Endodermal cell (in vitro differentiated cells): ENCODE results near the gene LIPI. TPM values are rescaled to one million over a fixed set of nuclear protein-coding genes. Genes with fewer than 3 reads are reported as not detected.
"Not testable (repeated sequence)": the region's sequence is repeated elsewhere in the genome, so short reads cannot be mapped to it uniquely, and the experiment has no call there.

Source experiments
- DNase-seq: peaks from one replicate; pipeline ENCODE4 v3.0.0-alpha.2; 2017
- H3K27ac ChIP-seq: 2 replicates; pipeline ENCODE4 v1.5.1; 2013; ENCODE audit warnings: mild to moderate bottlenecking, low read depth, low read length, moderate library complexity
- H3K27me3 ChIP-seq: 2 replicates; pipeline ENCODE4 v1.6.1; 2013; ENCODE audit warnings: mild to moderate bottlenecking, low read length, moderate library complexity; ENCODE audit not compliant: insufficient read depth, control insufficient read depth, poor library complexity, severe bottlenecking
- H3K36me3 ChIP-seq: 2 replicates; pipeline ENCODE4 v1.7.0; 2013; ENCODE audit warnings: mild to moderate bottlenecking, low read length, moderate library complexity; ENCODE audit not compliant: control insufficient read depth, insufficient read depth
- H3K4me1 ChIP-seq: one replicate; pipeline ENCODE4 v1.7.0; 2013; ENCODE audit warnings: low read length; ENCODE audit not compliant: control insufficient read depth, insufficient read depth
- H3K4me3 ChIP-seq: 2 replicates; pipeline ENCODE4 v1.5.1; 2013; ENCODE audit warnings: mild to moderate bottlenecking, low read length, moderate library complexity
- H3K9ac ChIP-seq: 2 replicates; pipeline ENCODE4 v1.6.1; 2013; ENCODE audit warnings: mild to moderate bottlenecking, low read length, moderate library complexity; ENCODE audit not compliant: poor library complexity, severe bottlenecking; ENCODE audit errors: extremely low read depth
- H3K9me3 ChIP-seq: 2 replicates; pipeline ENCODE4 v1.6.1; 2013; ENCODE audit warnings: mild to moderate bottlenecking, low read length, moderate library complexity; ENCODE audit not compliant: control insufficient read depth
- H3K27ac Mint-ChIP-seq: 2 replicates; pipeline ENCODE4 v1.8.0; 2020; ENCODE audit warnings: mixed read lengths
- H3K27me3 Mint-ChIP-seq: 2 replicates; pipeline ENCODE4 v1.8.0; 2021; ENCODE audit warnings: mild to moderate bottlenecking, mixed read lengths; ENCODE audit not compliant: insufficient read depth
- H3K36me3 Mint-ChIP-seq: 2 replicates; pipeline ENCODE4 v1.8.0; 2020; ENCODE audit warnings: low read depth, mixed read lengths
- H3K4me1 Mint-ChIP-seq: 2 replicates; pipeline ENCODE4 v1.8.0; 2020; ENCODE audit warnings: mixed read lengths
- H3K4me3 Mint-ChIP-seq: 2 replicates; pipeline ENCODE4 v1.8.0; 2020; ENCODE audit warnings: mild to moderate bottlenecking, moderate library complexity, mixed read lengths
- H3K9me3 Mint-ChIP-seq: 2 replicates; pipeline ENCODE4 v1.8.0; 2020; ENCODE audit warnings: mild to moderate bottlenecking, mixed read lengths
- WGBS, 2 experiments: methylation state at CpG; one replicate each; pipeline versions ENCODE4 v1.1.5 to v1.1.7; 2013; ENCODE audit warnings: missing lambda C conversion rate in 2 of 2, mixed read lengths in 1 of 2; ENCODE audit not compliant: insufficient coverage in 1 of 2, insufficient read length in 1 of 2; 5-methylcytosine and 5-hydroxymethylcytosine counted together
- total RNA-seq, 2 donors: library from RNA; stranded (reverse); fragmentation: NEBNext Ultra II Directional in 1 of 2; extraction: Animal tissue kit (Norgen Biotek cat#: 25700) in 1 of 2; gene quantifications; 2 replicates in 1 of 2; 3 replicates in 1 of 2; pipeline ENCODE4 v1.2.1, GENCODE V29; 2021
- TF ChIP-seq, protein P1 (sequence below): fragments of 200-600 bp; sonication (generic); conservative IDR thresholded peaks from 2 replicates; pipeline ENCODE4 v1.5.0; 2021; ENCODE audit warnings: antibody characterized with exemption, mild to moderate bottlenecking

Gene LIPI
- total RNA-seq, 2 donors from 2014 or later, result not detected

- Histone ChIP-seq H3K27ac (no peak overlapping the region), H3K4me3 (no peak overlapping the region), H3K4me1 (no peaks in the 10 kb centered on the region), H3K9ac (no peak overlapping the region), H3K36me3 (peaks cover 21% of the 10 kb centered on the region), H3K9me3 (no peaks in the 10 kb centered on the region), H3K27me3 (no peaks in the 10 kb centered on the region)
- 90 to 96% methylated on average over 2 to 3 of the region's 3 CpGs for WGBS, 2 experiments
- no peaks in the 10 kb centered on the region for H3K27me3 Mint-ChIP-seq
- H3K27ac Mint-ChIP-seq, result no peak overlapping the region
- H3K4me1 Mint-ChIP-seq, result peaks cover 1% of the 10 kb centered on the region
- no peak overlapping the region for H3K4me3 Mint-ChIP-seq
- H3K9me3 Mint-ChIP-seq, result peaks cover 62% of the 10 kb centered on the region
- H3K36me3 Mint-ChIP-seq, result peaks cover 27% of the 10 kb centered on the region
- DNase-seq, result peak; percentile 67
- TF ChIP-seq, protein P1, sequence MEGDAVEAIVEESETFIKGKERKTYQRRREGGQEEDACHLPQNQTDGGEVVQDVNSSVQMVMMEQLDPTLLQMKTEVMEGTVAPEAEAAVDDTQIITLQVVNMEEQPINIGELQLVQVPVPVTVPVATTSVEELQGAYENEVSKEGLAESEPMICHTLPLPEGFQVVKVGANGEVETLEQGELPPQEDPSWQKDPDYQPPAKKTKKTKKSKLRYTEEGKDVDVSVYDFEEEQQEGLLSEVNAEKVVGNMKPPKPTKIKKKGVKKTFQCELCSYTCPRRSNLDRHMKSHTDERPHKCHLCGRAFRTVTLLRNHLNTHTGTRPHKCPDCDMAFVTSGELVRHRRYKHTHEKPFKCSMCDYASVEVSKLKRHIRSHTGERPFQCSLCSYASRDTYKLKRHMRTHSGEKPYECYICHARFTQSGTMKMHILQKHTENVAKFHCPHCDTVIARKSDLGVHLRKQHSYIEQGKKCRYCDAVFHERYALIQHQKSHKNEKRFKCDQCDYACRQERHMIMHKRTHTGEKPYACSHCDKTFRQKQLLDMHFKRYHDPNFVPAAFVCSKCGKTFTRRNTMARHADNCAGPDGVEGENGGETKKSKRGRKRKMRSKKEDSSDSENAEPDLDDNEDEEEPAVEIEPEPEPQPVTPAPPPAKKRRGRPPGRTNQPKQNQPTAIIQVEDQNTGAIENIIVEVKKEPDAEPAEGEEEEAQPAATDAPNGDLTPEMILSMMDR, result no peak
These were observed 96.5 kb downstream of the LIPI start for GRCh38 chr21:14114251-14114650.

DNA sequence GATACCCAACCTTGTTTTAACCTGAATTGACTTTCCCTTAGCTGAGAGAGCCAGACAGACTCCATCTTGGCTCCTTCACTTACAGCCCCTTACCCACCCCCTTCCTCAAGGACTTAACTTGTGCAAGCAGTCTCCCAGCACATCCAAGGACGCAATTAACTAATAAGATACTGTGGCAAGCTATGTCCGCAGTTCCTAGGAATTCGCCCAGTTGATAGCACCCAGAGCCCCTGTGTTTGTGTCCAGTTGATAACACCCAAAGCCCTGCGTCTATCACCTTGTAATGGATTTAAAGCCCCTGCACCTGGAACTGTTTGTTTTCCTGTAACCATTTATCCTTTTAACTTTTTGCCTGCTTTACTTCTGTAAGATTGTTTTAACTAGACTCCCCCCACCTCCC lies 106.2 kb downstream of the LIPI start:
- H3K36me3 Mint-ChIP-seq, result peaks cover 11% of the 10 kb centered on the region
- DNase-seq, result peak; percentile 64
- H3K27me3 Mint-ChIP-seq, H3K27ac ChIP-seq, H3K9me3 ChIP-seq, H3K4me3 Mint-ChIP-seq, H3K27me3 ChIP-seq, H3K36me3 ChIP-seq: not testable (repeated sequence)
- H3K4me1 Mint-ChIP-seq, result peaks cover 30% of the 10 kb centered on the region
- 59 to 81% methylated on average over 4 of the region's 4 CpGs for WGBS, 2 experiments
- Histone ChIP-seq H3K9ac (peak overlapping the region; percentile 74), H3K4me1 (peaks cover 35% of the 10 kb centered on the region), H3K4me3 (peak overlapping the region; percentile 66)
- H3K27ac Mint-ChIP-seq, result peak overlapping the region; percentile 90
- peaks cover 62% of the 10 kb centered on the region for H3K9me3 Mint-ChIP-seq

DNA sequence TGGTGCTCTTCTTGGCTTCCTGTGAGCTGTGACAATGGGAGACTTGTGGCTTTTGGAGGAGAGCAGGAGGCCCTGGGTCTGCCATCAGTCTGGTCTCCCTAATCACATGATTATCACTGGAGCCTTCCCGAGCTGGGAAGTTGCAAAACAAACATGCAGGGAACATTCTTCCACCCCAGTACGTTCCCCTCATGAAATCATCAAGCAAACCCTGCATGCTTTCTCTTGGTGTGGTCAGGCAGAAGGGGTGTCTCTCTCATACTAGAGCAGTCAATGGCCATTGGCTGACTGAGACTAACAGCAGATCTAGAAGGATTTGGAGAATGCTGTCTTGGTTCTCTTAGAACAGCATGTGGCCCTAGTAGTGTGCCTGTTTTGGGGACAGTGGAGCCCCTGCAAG lies 111.2 kb downstream of the LIPI start:
- Histone ChIP-seq H3K4me3 (no peak overlapping the region), H3K27ac (no peak overlapping the region), H3K9me3 (no peaks in the 10 kb centered on the region), H3K9ac (no peak overlapping the region), H3K4me1 (peaks cover 28% of the 10 kb centered on the region), H3K27me3 (no peaks in the 10 kb centered on the region), H3K36me3 (peaks cover 20% of the 10 kb centered on the region)
- 70% methylated on average over 1 of the region's 2 CpGs; no CpG with 5 or more reads in 1 of the 2 experiments for WGBS, 2 experiments
- Mint-ChIP-seq H3K9me3 (peaks cover 69% of the 10 kb centered on the region), H3K27ac (peak overlapping the region; percentile 58), H3K27me3 (no peaks in the 10 kb centered on the region), H3K36me3 (peaks cover 29% of the 10 kb centered on the region), H3K4me1 (peaks cover 40% of the 10 kb centered on the region), H3K4me3 (no peak overlapping the region)
- TF ChIP-seq, protein P1, result no peak
- no peak for DNase-seq
